GM08714 (cell line): Measurements from ENCODE around the gene AKAP5.

Experiments used
- H3K4me3 ChIP-seq: fragments of 200-500 bp; sonication (Bioruptor generic); 2 replicates; pipeline ENCODE4 v1.5.1; 2014; ENCODE audit warnings: mild to moderate bottlenecking, low read length, inconsistent platforms
- ZNF274 ChIP-seq: IDR thresholded peaks from 2 replicates; pipeline ENCODE4 v1.6.1; 2012; ENCODE audit warnings: mild to moderate bottlenecking, low read depth, low read length

AKAP5 gene

GRCh38 chr14:64465191-64465822, at the start of gene AKAP5:
TSS of gene AKAP5 (plus strand) at chr14:64465499. CDS start at chr14:64468395, 2,896 bp downstream.
- H3K4me3 ChIP-seq: peak within 1 kb of the TSS; percentile 84
- no peak for TF ChIP-seq ZNF274

GRCh38 chr14:64416348-64416932, 48.9 kb upstream of the AKAP5 start:
- H3K4me3 ChIP-seq: no peak overlapping the region
- TF ChIP-seq ZNF274: no peak

GRCh38 chr14:64417055-64417770, 48.1 kb upstream of the AKAP5 start:
- TF ChIP-seq ZNF274: no peak
- H3K4me3 ChIP-seq: no peak overlapping the region

- TF ChIP-seq ZNF274: no peak
- H3K4me3 ChIP-seq: no peak overlapping the region
Observed at GRCh38 chr14:64417771-64418125, 47.6 kb upstream of the AKAP5 start.

GRCh38 chr14:64419003-64419402, 46.3 kb upstream of the AKAP5 start:
- H3K4me3 ChIP-seq: no peak overlapping the region
- TF ChIP-seq ZNF274: no peak

- no peak overlapping the region for H3K4me3 ChIP-seq
- no peak for TF ChIP-seq ZNF274
Observed at GRCh38 chr14:64421166-64421565, 44.1 kb upstream of the AKAP5 start.

- no peak for TF ChIP-seq ZNF274
- no peak overlapping the region for H3K4me3 ChIP-seq
Observed at GRCh38 chr14:64422005-64422404, 43.3 kb upstream of the AKAP5 start.

GRCh38 chr14:64422756-64423155, 42.5 kb upstream of the AKAP5 start:
- no peak overlapping the region for H3K4me3 ChIP-seq
- no peak for TF ChIP-seq ZNF274

GRCh38 chr14:64423987-64424386, 41.3 kb upstream of the AKAP5 start:
- H3K4me3 ChIP-seq: no peak overlapping the region
- TF ChIP-seq ZNF274: no peak

GRCh38 chr14:64434528-64434927, 30.8 kb upstream of the AKAP5 start:
- no peak overlapping the region for H3K4me3 ChIP-seq
- TF ChIP-seq ZNF274: no peak

GRCh38 chr14:64438181-64438841, 27.0 kb upstream of the AKAP5 start:
- H3K4me3 ChIP-seq: no peak overlapping the region
- TF ChIP-seq ZNF274: no peak

- H3K4me3 ChIP-seq: no peak overlapping the region
- TF ChIP-seq ZNF274: no peak
Observed at GRCh38 chr14:64439141-64439540, 26.2 kb upstream of the AKAP5 start.

GRCh38 chr14:64440494-64440893, 24.8 kb upstream of the AKAP5 start:
- H3K4me3 ChIP-seq: no peak overlapping the region
- no peak for TF ChIP-seq ZNF274

- H3K4me3 ChIP-seq: no peak overlapping the region
- no peak for TF ChIP-seq ZNF274
Observed at GRCh38 chr14:64442300-64442988, 22.9 kb upstream of the AKAP5 start.
